Neural cell (in vitro differentiated cells): Measurements from ENCODE around the gene MEIS1. TPM values are rescaled to one million over a fixed set of nuclear protein-coding genes. Genes with fewer than 3 reads are reported as not detected.

ENCODE experiments used
- H2AFZ ChIP-seq: fragments of 200-600, 300-800 bp; sonication (generic), shearing (Covaris generic); 2 replicates; pipeline ENCODE4 v1.6.0; 2014; ENCODE audit warnings: low read depth, mild to moderate bottlenecking, antibody characterized with exemption, low read length, moderate library complexity
- H3F3A ChIP-seq: fragments of 200-600 bp; shearing (Covaris generic); 2 replicates; pipeline ENCODE4 v1.6.1; 2016; ENCODE audit warnings: mild to moderate bottlenecking, moderate library complexity, mixed read lengths, antibody characterized with exemption, low read length; ENCODE audit not compliant: insufficient read depth, poor library complexity, severe bottlenecking
- H3K27ac ChIP-seq: fragments of 200-600, 300-800 bp; sonication (generic), shearing (Covaris generic); 2 replicates; pipeline ENCODE4 v1.5.1; 2014; ENCODE audit warnings: mild to moderate bottlenecking, low read length, moderate library complexity
- H3K27me3 ChIP-seq: fragments of 300-800, 200-600 bp; sonication (generic), shearing (Covaris generic); 2 replicates; pipeline ENCODE4 v1.6.0; 2014; ENCODE audit warnings: mild to moderate bottlenecking, low read depth, low read length, moderate library complexity; ENCODE audit not compliant: insufficient read depth
- H3K36me3 ChIP-seq: fragments of 300-800, 200-600 bp; sonication (generic), shearing (Covaris generic); 2 replicates; pipeline ENCODE4 v1.5.1; 2014; ENCODE audit warnings: mild to moderate bottlenecking, antibody characterized with exemption, low read length, moderate library complexity; ENCODE audit not compliant: insufficient read depth
- H3K4me2 ChIP-seq: fragments of 300-800, 200-600 bp; sonication (generic), shearing (Covaris generic); 2 replicates; pipeline ENCODE4 v1.6.0; 2014; ENCODE audit warnings: mild to moderate bottlenecking, low read length
- H3K4me3 ChIP-seq: fragments of 300-800, 200-600 bp; sonication (generic), shearing (Covaris generic); 2 replicates; pipeline ENCODE4 v1.5.1; 2014; ENCODE audit warnings: mild to moderate bottlenecking, low read length, moderate library complexity
- H3K79me2 ChIP-seq: fragments of 200-600 bp; shearing (Covaris generic); replicated peaks from 2 replicates; pipeline ENCODE4 v1.6.0; 2014; ENCODE audit warnings: mild to moderate bottlenecking, low read length, moderate library complexity; ENCODE audit not compliant: insufficient read depth
- H3K9ac ChIP-seq: fragments of 300-800, 200-600 bp; sonication (generic), shearing (Covaris generic); 2 replicates; pipeline ENCODE4 v1.6.1; 2016; ENCODE audit warnings: mild to moderate bottlenecking, low read length, mixed read lengths
- H3K9me2 ChIP-seq: fragments of 200-600 bp; shearing (Covaris generic); 2 replicates; pipeline ENCODE4 v1.6.1; 2016; ENCODE audit warnings: mild to moderate bottlenecking, low read length, mixed read lengths; ENCODE audit not compliant: insufficient read depth
- H3K9me3 ChIP-seq: fragments of 200-600, 300-800 bp; sonication (generic), shearing (Covaris generic); 2 replicates; pipeline ENCODE4 v1.6.1; 2016; ENCODE audit warnings: mild to moderate bottlenecking, mixed run types, low read length, moderate library complexity, mixed read lengths
- H4K20me1 ChIP-seq: fragments of 200-600 bp; shearing (Covaris generic); 2 replicates; pipeline ENCODE4 v1.6.1; 2016; ENCODE audit warnings: mild to moderate bottlenecking, mixed run types; ENCODE audit not compliant: insufficient read depth
- EP300 ChIP-seq: fragments of 450-650 bp; conservative IDR thresholded peaks from 2 replicates; pipeline ENCODE4 v1.6.1; 2014; ENCODE audit warnings: antibody characterized with exemption, mild to moderate bottlenecking, moderate library complexity; ENCODE audit not compliant: poor library complexity, severe bottlenecking
- EZH2 ChIP-seq: fragments of 200-600, 300-800 bp; shearing (Covaris generic), sonication (generic); IDR thresholded peaks from 2 replicates; pipeline ENCODE4 v1.6.1; 2014; ENCODE audit warnings: antibody characterized with exemption, low read length, borderline replicate concordance, mild to moderate bottlenecking; ENCODE audit not compliant: insufficient read depth, poor library complexity, severe bottlenecking
- MXI1 ChIP-seq: fragments of 450-650 bp; conservative IDR thresholded peaks from 2 replicates; pipeline ENCODE4 v1.6.1; 2014; ENCODE audit warnings: antibody characterized with exemption, mild to moderate bottlenecking; ENCODE audit not compliant: poor library complexity, severe bottlenecking
- POLR2AphosphoS5 ChIP-seq: IDR thresholded peaks from 2 replicates; pipeline ENCODE4 v1.6.1; 2012
- RAD21 ChIP-seq: fragments of 450-650 bp; conservative IDR thresholded peaks from 2 replicates; pipeline ENCODE4 v1.6.1; 2014; ENCODE audit warnings: antibody characterized with exemption, mild to moderate bottlenecking, moderate library complexity
- REST ChIP-seq: IDR thresholded peaks from 2 replicates; pipeline ENCODE4 v1.6.1; 2012; ENCODE audit warnings: borderline replicate concordance
- SMC3 ChIP-seq: fragments of 450-650 bp; conservative IDR thresholded peaks from 2 replicates; pipeline ENCODE4 v1.6.1; 2014; ENCODE audit warnings: antibody characterized with exemption, mild to moderate bottlenecking, moderate library complexity; ENCODE audit not compliant: poor library complexity
- TAF1 ChIP-seq: IDR thresholded peaks from 2 replicates; pipeline ENCODE4 v1.6.1; 2012; ENCODE audit warnings: low read depth
- polyA plus RNA-seq: library from polyadenylated mRNA; depleted of rRNA; stranded (reverse); fragments of >200 nt; gene quantifications from 2 replicates; pipeline ENCODE4 v1.2.3, GENCODE V29; 2014
- TF ChIP-seq, protein P1 (sequence below): fragments of 450-650 bp; IDR thresholded peaks from 2 replicates; pipeline ENCODE4 v1.5.1; 2014; ENCODE audit warnings: antibody characterized with exemption, mild to moderate bottlenecking, moderate library complexity; ENCODE audit not compliant: poor library complexity, severe bottlenecking

MEIS1 gene
- polyA plus RNA-seq, 1 donor from 2014 or later: 46.5 TPM

- H3F3A ChIP-seq: peaks cover 14% of the 10 kb centered on the region
- no peaks in the 10 kb centered on the region for H3K36me3 ChIP-seq
- no peak overlapping the region for H3K4me2 ChIP-seq
- TF ChIP-seq EZH2 (no peak), MXI1 (no peak)
- no peaks in the 10 kb centered on the region for H3K27me3 ChIP-seq
- no peaks in the 10 kb centered on the region for H3K9me2 ChIP-seq
- no peaks in the 10 kb centered on the region for H3K9me3 ChIP-seq
- no peak overlapping the region for H3K9ac ChIP-seq
- H3K79me2 ChIP-seq: peaks cover 25% of the 10 kb centered on the region
- H2AFZ ChIP-seq: no peak overlapping the region
- no peak overlapping the region for H3K4me3 ChIP-seq
- H4K20me1 ChIP-seq: no peaks in the 10 kb centered on the region
- H3K27ac ChIP-seq: no peak overlapping the region
These were observed 82.8 kb downstream of the MEIS1 start for GRCh38 chr2:66517772-66518171.

- TF ChIP-seq REST (no peak), MXI1 (no peak), EZH2 (no peak), TAF1 (no peak)
- Histone ChIP-seq H3K27ac (no peak overlapping the region), H3K79me2 (peaks cover 25% of the 10 kb centered on the region), H3K9me2 (no peaks in the 10 kb centered on the region), H3K4me3 (no peak overlapping the region), H2AFZ (no peak overlapping the region), H3K9ac (no peak overlapping the region), H3K36me3 (no peaks in the 10 kb centered on the region), H3K9me3 (no peaks in the 10 kb centered on the region), H3F3A (peaks cover 14% of the 10 kb centered on the region), H3K27me3 (no peaks in the 10 kb centered on the region), H4K20me1 (no peaks in the 10 kb centered on the region), H3K4me2 (no peak overlapping the region)
These were observed 84.4 kb downstream of the MEIS1 start for GRCh38 chr2:66519264-66519843.

- Histone ChIP-seq H3K27me3 (no peaks in the 10 kb centered on the region), H3K9ac (peak overlapping the region; percentile 51), H3K36me3 (no peaks in the 10 kb centered on the region), H3F3A (peaks cover 14% of the 10 kb centered on the region), H3K9me2 (no peaks in the 10 kb centered on the region), H3K79me2 (peaks cover 21% of the 10 kb centered on the region), H3K9me3 (no peaks in the 10 kb centered on the region), H3K4me2 (peak overlapping the region; percentile 22), H2AFZ (no peak overlapping the region), H3K4me3 (peak overlapping the region; percentile 48), H3K27ac (peak overlapping the region; percentile 90), H4K20me1 (no peaks in the 10 kb centered on the region)
- TF ChIP-seq POLR2AphosphoS5 (peak; percentile 80), SMC3 (peak; percentile 25), EZH2 (no peak), RAD21 (no peak), TAF1 (peak; percentile 42), REST (peak; percentile 25), EP300 (peak; percentile 88)
- TF ChIP-seq, protein P1, sequence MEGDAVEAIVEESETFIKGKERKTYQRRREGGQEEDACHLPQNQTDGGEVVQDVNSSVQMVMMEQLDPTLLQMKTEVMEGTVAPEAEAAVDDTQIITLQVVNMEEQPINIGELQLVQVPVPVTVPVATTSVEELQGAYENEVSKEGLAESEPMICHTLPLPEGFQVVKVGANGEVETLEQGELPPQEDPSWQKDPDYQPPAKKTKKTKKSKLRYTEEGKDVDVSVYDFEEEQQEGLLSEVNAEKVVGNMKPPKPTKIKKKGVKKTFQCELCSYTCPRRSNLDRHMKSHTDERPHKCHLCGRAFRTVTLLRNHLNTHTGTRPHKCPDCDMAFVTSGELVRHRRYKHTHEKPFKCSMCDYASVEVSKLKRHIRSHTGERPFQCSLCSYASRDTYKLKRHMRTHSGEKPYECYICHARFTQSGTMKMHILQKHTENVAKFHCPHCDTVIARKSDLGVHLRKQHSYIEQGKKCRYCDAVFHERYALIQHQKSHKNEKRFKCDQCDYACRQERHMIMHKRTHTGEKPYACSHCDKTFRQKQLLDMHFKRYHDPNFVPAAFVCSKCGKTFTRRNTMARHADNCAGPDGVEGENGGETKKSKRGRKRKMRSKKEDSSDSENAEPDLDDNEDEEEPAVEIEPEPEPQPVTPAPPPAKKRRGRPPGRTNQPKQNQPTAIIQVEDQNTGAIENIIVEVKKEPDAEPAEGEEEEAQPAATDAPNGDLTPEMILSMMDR: peak; percentile 30
These were observed 86.5 kb downstream of the MEIS1 start for GRCh38 chr2:66521291-66521922.
